GM12878 (cell line): Measurements from ENCODE around the gene ADAMTS1. TPM values are rescaled to one million over a fixed set of nuclear protein-coding genes. Genes with fewer than 3 reads are reported as not detected.

Source experiments
- ATAC-seq: fragments of 200-7000 bp; cut with Tn5 transposase; 3 replicates; pipeline ENCODE4 v1.9.1; 2020; ENCODE audit warnings: mild to moderate bottlenecking, moderate library complexity
- BruUV-seq: library from RNA; stranded (reverse); fragments of 400-500 nt; replicated peaks from 2 replicates; lab custom pipeline; 2021; lab: Mats Ljungman, UMichigan
- CTCF ChIA-PET: fragments of 300-600 bp; sonication (Branson Sonifier 250); formaldehyde crosslinking; extraction: SDS; loops from one replicate; lab custom pipeline; 2021; ENCODE audit warnings: inconsistent platforms; lab: Yijun Ruan, JAX
- POLR2A ChIA-PET: fragments of 350-600 bp; formaldehyde crosslinking; extraction: SDS; loops from one replicate; lab custom pipeline; 2021; ENCODE audit warnings: inconsistent platforms; lab: Charles Lee
- RAD21 ChIA-PET: fragments of 300-600 bp; sonication (Branson Sonifier 250); formaldehyde crosslinking; loops from one replicate; lab custom pipeline; 2023; ENCODE audit warnings: antibody characterized with exemption; ENCODE audit not compliant: unreplicated experiment; lab: Charles Lee
- SMC1A ChIA-PET: fragments of 300-600 bp; sonication (Branson Sonifier 250); formaldehyde crosslinking; loops from one replicate; lab custom pipeline; 2023; ENCODE audit not compliant: unreplicated experiment, uncharacterized antibody; lab: Charles Lee
- DNase-seq: peaks from one replicate; pipeline ENCODE4 v3.0.0-alpha.2; 2011; ENCODE audit warnings: low read depth, low spot score
- FAIRE-seq: peaks from 3 replicates; lab custom pipeline; 2011; peaks lifted over from hg19 to GRCh38; lab: Jason Lieb, UNC
- H2AFZ ChIP-seq: 2 replicates; pipeline ENCODE4 v1.6.0; 2011; ENCODE audit warnings: low read depth, low read length, control low read depth; ENCODE audit not compliant: control insufficient read depth
- H3K27ac ChIP-seq: 2 replicates; pipeline ENCODE4 v1.5.1; 2011; ENCODE audit warnings: control low read depth; ENCODE audit not compliant: control insufficient read depth, insufficient read depth
- H3K27me3 ChIP-seq, 2 experiments: replicated peaks in 1 of 2; 2 replicates each; pipeline versions ENCODE4 v1.6.0 to v1.6.1; 2011; ENCODE audit warnings: low read length in 1 of 2; ENCODE audit not compliant: control insufficient read depth in 2 of 2, insufficient read depth in 2 of 2
- H3K36me3 ChIP-seq, 2 experiments: 2 replicates each; pipeline ENCODE4 v1.5.1; 2011; ENCODE audit warnings: low read length in 1 of 2; ENCODE audit not compliant: control insufficient read depth in 2 of 2, insufficient read depth in 2 of 2
- H3K4me1 ChIP-seq: 2 replicates; pipeline ENCODE4 v1.6.1; 2011; ENCODE audit warnings: mild to moderate bottlenecking, low read length, moderate library complexity, mixed read lengths; ENCODE audit not compliant: control insufficient read depth, insufficient read depth
- H3K4me2 ChIP-seq: 2 replicates; pipeline ENCODE4 v1.6.0; 2011; ENCODE audit warnings: control low read depth; ENCODE audit not compliant: control insufficient read depth, insufficient read depth
- H3K4me3 ChIP-seq: fragments of 200-600 bp; sonication (generic); 2 replicates; pipeline ENCODE4 v1.5.1; 2016
- H3K79me2 ChIP-seq: 2 replicates; pipeline ENCODE4 v1.6.0; 2011; ENCODE audit warnings: low read length; ENCODE audit not compliant: control insufficient read depth, insufficient read depth
- H3K9ac ChIP-seq: 2 replicates; pipeline ENCODE4 v1.8.0; 2011; ENCODE audit warnings: low read length, control low read depth, mixed read lengths; ENCODE audit not compliant: control insufficient read depth, insufficient read depth
- H3K9me3 ChIP-seq: replicated peaks from 3 replicates; pipeline ENCODE4 v1.5.1; 2011; ENCODE audit warnings: mild to moderate bottlenecking, low read length; ENCODE audit not compliant: control insufficient read depth, insufficient read depth
- H4K20me1 ChIP-seq: 2 replicates; pipeline ENCODE4 v1.6.0; 2011; ENCODE audit not compliant: control insufficient read depth, insufficient read depth
- CHD2 ChIP-seq: IDR thresholded peaks from 2 replicates; pipeline ENCODE4 v1.6.1; 2011; ENCODE audit warnings: low read depth, low read length, improper control_type of control experiment, borderline replicate concordance
- E2F8 ChIP-seq: fragments of 450-650 bp; IDR thresholded peaks from 2 replicates; pipeline ENCODE4 v1.6.1; 2018; ENCODE audit warnings: mild to moderate bottlenecking, low read depth, moderate library complexity; ENCODE audit not compliant: partially characterized antibody
- FOXM1 ChIP-seq: IDR thresholded peaks from 2 replicates; pipeline ENCODE4 v1.6.1; 2012; ENCODE audit warnings: low read depth, mild to moderate bottlenecking, inconsistent platforms, low read length, moderate library complexity
- IKZF2 ChIP-seq, 2 experiments: fragments of 450-650 bp; IDR thresholded peaks; 2 replicates each; pipeline ENCODE4 v1.6.1; 2017; ENCODE audit warnings: mild to moderate bottlenecking in 2 of 2, moderate library complexity in 2 of 2
- IRF5 ChIP-seq: fragments of 450-650 bp; IDR thresholded peaks from 2 replicates; pipeline ENCODE4 v1.6.1; 2017; ENCODE audit warnings: borderline replicate concordance
- RCOR1 ChIP-seq: conservative IDR thresholded peaks from 2 replicates; pipeline ENCODE4 v1.6.1; 2012; ENCODE audit warnings: low read depth, low read length, improper control_type of control experiment
- USF1 ChIP-seq: IDR thresholded peaks from 2 replicates; pipeline ENCODE4 v1.6.1; 2011; ENCODE audit warnings: borderline replicate concordance, low read depth, mild to moderate bottlenecking, moderate library complexity, mixed read lengths, low read length; ENCODE audit not compliant: insufficient read depth; ENCODE audit errors: extremely low read length
- ZNF592 ChIP-seq: fragments of 450-650 bp; IDR thresholded peaks from 2 replicates; pipeline ENCODE4 v1.6.1; 2017; ENCODE audit warnings: mild to moderate bottlenecking, moderate library complexity
- WGBS: methylation state at CpG from one replicate; pipeline ENCODE4 v1.1.6; 2016; ENCODE audit warnings: low lambda C conversion rate; ENCODE audit not compliant: insufficient replicate concordance, insufficient coverage; ENCODE audit errors: missing lambda C conversion rate; 5-methylcytosine and 5-hydroxymethylcytosine counted together
- in situ Hi-C: fragments of 300-500 bp; cut with MboI; formaldehyde crosslinking; loops from 9 replicates; pipeline ENCODE4 v1.14.3; 2018; ENCODE audit warnings: mixed read lengths
- intact Hi-C: fragments of 100-400 bp; cut with micrococcal nuclease; formaldehyde crosslinking; loops from one replicate; pipeline ENCODE4 v1.14.2; 2022; ENCODE audit not compliant: unreplicated experiment
- polyA plus RNA-seq, 11 experiments: library from polyadenylated mRNA; depleted of rRNA in 4 of 11; unstranded in 6 of 11; stranded (reverse) in 5 of 11; fragments of >200 nt; fragmentation: Nextera tagmentation in 4 of 11; fragmentation: Illumina TruSeq in 1 of 11; extraction: Ambion mirVana in 4 of 11; extraction: Trizol in 1 of 11; gene quantifications; 1 replicate in 1 of 11; 2 replicates in 10 of 11; pipeline versions ENCODE4 v1.2.1 to v1.2.3, GENCODE V29; 2011 to 2016; ENCODE audit warnings: inconsistent platforms in 2 of 11, missing spikeins in 2 of 11, low read depth in 1 of 11
- total RNA-seq, 4 experiments: library from RNA; depleted of rRNA in 3 of 4; stranded (reverse); fragments of >200 nt in 3 of 4; fragmentation: Illumina TruSeq in 1 of 4; extraction: Trizol in 1 of 4; gene quantifications; 2 replicates each; pipeline versions ENCODE4 v1.2.1 to v1.2.3, GENCODE V29; 2013 to 2021

Gene ADAMTS1
- total and polyA plus RNA-seq, 10 of the 15 experiments (the other 5 are each of a cell fraction or from before 2014, with no cell fraction given) = 0.06 to 0.21 (median 0.08) TPM; not detected in 6

GRCh38 chr21:26798856-26799751 is 46.1 kb downstream of the ADAMTS1 start:
- WGBS = 37% methylated on average over 8 of the region's 8 CpGs
- no peak overlapping the region for H3K9ac ChIP-seq
- no peak for DNase-seq
- no peak for FAIRE-seq
- ChIA-PET POLR2A (no interaction called here), SMC1A (no interaction called here), CTCF (no interaction called here), RAD21 (no interaction called here)
- intact Hi-C loops (no loop called here), in situ Hi-C loops (no loop called here)
- no peak for ATAC-seq
- no peaks in the 10 kb centered on the region for H4K20me1 ChIP-seq
- no TSS peak for BruUV-seq
- H3K9me3 ChIP-seq = no peaks in the 10 kb centered on the region
- no peak overlapping the region for H3K4me2 ChIP-seq
- no peak overlapping the region for H3K27ac ChIP-seq
- H3K27me3 ChIP-seq = no peaks in the 10 kb centered on the region
- TF ChIP-seq E2F8 (no peak), IRF5 (no peak), ZNF592 (no peak), USF1 (no peak), CHD2 (no peak), IKZF2 (IDR thresholded peaks at IDR 0.05) (no peak), FOXM1 (no peak), RCOR1 (no peak)
- TF ChIP-seq, all 136 proteins: peak for 0
- H3K4me3 ChIP-seq = no peak overlapping the region
- no peaks in the 10 kb centered on the region for H3K79me2 ChIP-seq
- H3K36me3 ChIP-seq = no peaks in the 10 kb centered on the region
- H2AFZ ChIP-seq = no peak overlapping the region
- H3K4me1 ChIP-seq = no peaks in the 10 kb centered on the region
